Activated CD8-positive, alpha-beta memory T cell treated with anti-CD3 and anti-CD28 coated beads for 36 hours (primary cell): ENCODE measurements around the gene ERC2. TPM values are rescaled to one million over a fixed set of nuclear protein-coding genes. Genes with fewer than 3 reads are reported as not detected.

Experiments
- CTCF ChIA-PET: fragments of 350-600 bp; sonication (Branson Sonifier 250); formaldehyde crosslinking; loops from one replicate; lab custom pipeline; 2021; ENCODE audit warnings: antibody characterized with exemption; lab: Charles Lee
- POLR2A ChIA-PET: fragments of 350-600 bp; sonication (Branson Sonifier 250); formaldehyde crosslinking; loops from one replicate; lab custom pipeline; 2021; ENCODE audit warnings: antibody characterized with exemption; lab: Charles Lee
- total RNA-seq, 2 experiments: library from RNA; stranded (reverse); gene quantifications; one replicate each; pipeline ENCODE4 v1.2.3, GENCODE V29; 2021

Gene ERC2
- total RNA-seq, 2 experiments from 2014 or later, result not detected

- POLR2A ChIA-PET, result no interaction called here
- CTCF ChIA-PET, result no interaction called here
Measured at GRCh38 chr3:55978953-55979352, 489.3 kb downstream of the ERC2 start.

GRCh38 chr3:55974421-55975165, 493.7 kb downstream of the ERC2 start:
- ChIA-PET CTCF (no interaction called here), POLR2A (no interaction called here)

GRCh38 chr3:55969634-55970033, 498.6 kb downstream of the ERC2 start:
- POLR2A ChIA-PET, result no interaction called here
- CTCF ChIA-PET, result no interaction called here

GRCh38 chr3:55968331-55968730, 499.9 kb downstream of the ERC2 start:
- CTCF ChIA-PET, result no interaction called here
- POLR2A ChIA-PET, result no interaction called here

GRCh38 chr3:55966566-55966965, 501.7 kb downstream of the ERC2 start:
- ChIA-PET POLR2A (no interaction called here), CTCF (no interaction called here)

- ChIA-PET POLR2A (no interaction called here), CTCF (no interaction called here)
Measured at GRCh38 chr3:55965776-55966175, 502.5 kb downstream of the ERC2 start.

GRCh38 chr3:55964491-55964985, 503.7 kb downstream of the ERC2 start:
- POLR2A ChIA-PET, result no interaction called here
- CTCF ChIA-PET, result no interaction called here

GRCh38 chr3:55963601-55964000, 504.7 kb downstream of the ERC2 start:
- ChIA-PET CTCF (no interaction called here), POLR2A (no interaction called here)

GRCh38 chr3:55959471-55960080, 508.7 kb downstream of the ERC2 start:
- CTCF ChIA-PET, result no interaction called here
- POLR2A ChIA-PET, result no interaction called here

- ChIA-PET POLR2A (no interaction called here), CTCF (no interaction called here)
Measured at GRCh38 chr3:55958605-55959004, 509.7 kb downstream of the ERC2 start.

GRCh38 chr3:55955891-55956477, 512.3 kb downstream of the ERC2 start:
- POLR2A ChIA-PET, result no interaction called here
- CTCF ChIA-PET, result no interaction called here

- POLR2A ChIA-PET, result no interaction called here
- CTCF ChIA-PET, result no interaction called here
Measured at GRCh38 chr3:55951388-55951787, 516.9 kb downstream of the ERC2 start.

GRCh38 chr3:55947406-55947805, 520.9 kb downstream of the ERC2 start:
- CTCF ChIA-PET, result no interaction called here
- POLR2A ChIA-PET, result no interaction called here

GRCh38 chr3:55946574-55947160, 521.6 kb downstream of the ERC2 start:
- ChIA-PET POLR2A (no interaction called here), CTCF (no interaction called here)

GRCh38 chr3:55942868-55943267, 525.4 kb downstream of the ERC2 start:
- CTCF ChIA-PET, result no interaction called here

GRCh38 chr3:55939287-55939686, 529.0 kb downstream of the ERC2 start:
- ChIA-PET CTCF (no interaction called here), POLR2A (no interaction called here)

More at GRCh38 chr3:55942868-55943267, 525.4 kb downstream of the ERC2 start:
- POLR2A ChIA-PET, result no interaction called here

GRCh38 chr3:55937301-55937700, 531.0 kb downstream of the ERC2 start:
- ChIA-PET CTCF (no interaction called here), POLR2A (no interaction called here)

GRCh38 chr3:55936549-55937052, 531.7 kb downstream of the ERC2 start:
- POLR2A ChIA-PET, result no interaction called here
- CTCF ChIA-PET, result no interaction called here

- CTCF ChIA-PET, result no interaction called here
Measured at GRCh38 chr3:55935241-55935640, 533.0 kb downstream of the ERC2 start.

GRCh38 chr3:55934771-55935170, 533.5 kb downstream of the ERC2 start:
- CTCF ChIA-PET, result no interaction called here
- POLR2A ChIA-PET, result no interaction called here

More at GRCh38 chr3:55935241-55935640, 533.0 kb downstream of the ERC2 start:
- POLR2A ChIA-PET, result no interaction called here
